ENCODE data around the gene GTF3C2. TPM values are rescaled to one million over a fixed set of nuclear protein-coding genes. Genes with fewer than 3 reads are reported as not detected.

The GTF3C2 gene
- total and polyA plus RNA-seq, 4 donors: 9.7 to 20.6 (median 14.7) TPM

DNA sequence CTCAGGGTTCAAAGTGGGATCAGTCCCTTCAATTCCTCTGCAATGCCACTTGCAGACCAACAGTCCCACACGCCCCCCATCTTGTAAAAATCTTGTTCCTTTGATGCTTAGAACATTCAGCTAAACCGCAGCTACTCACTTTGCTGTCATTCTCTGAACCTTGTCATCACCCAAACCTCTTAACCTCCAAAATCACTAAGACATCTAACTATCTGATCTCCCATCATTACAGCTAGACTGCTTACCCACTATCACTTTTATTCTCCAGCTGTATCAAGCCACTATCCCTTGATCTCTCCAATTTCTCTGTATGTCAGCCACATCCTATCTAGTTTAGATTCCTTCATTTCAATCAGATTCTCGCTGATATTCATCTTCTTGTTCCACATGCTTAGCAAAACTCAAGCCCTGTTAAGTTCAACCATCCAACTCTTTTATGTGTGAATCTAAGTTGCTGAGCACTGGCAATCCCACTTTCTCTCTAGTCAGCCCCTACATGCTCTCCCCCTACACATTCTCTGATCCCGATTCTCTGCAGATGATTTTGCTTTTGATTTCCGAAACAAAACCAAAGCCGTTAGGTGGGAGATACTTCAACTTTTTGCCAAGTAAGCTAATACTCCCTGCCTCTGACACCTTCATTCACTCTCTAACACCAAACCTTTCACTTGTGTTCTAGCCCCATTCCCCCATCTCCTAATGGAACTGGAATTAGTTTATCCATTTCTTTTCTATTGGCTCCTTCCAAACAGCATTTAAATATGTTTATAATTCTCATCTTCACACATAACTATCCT lies 4.6 kb downstream of the GTF3C2 start:
- TF ChIP-seq, protein P1, sequence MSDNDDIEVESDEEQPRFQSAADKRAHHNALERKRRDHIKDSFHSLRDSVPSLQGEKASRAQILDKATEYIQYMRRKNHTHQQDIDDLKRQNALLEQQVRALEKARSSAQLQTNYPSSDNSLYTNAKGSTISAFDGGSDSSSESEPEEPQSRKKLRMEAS (IDR thresholded peaks at IDR 0.05): no peak
- TF ChIP-seq, protein P2, sequence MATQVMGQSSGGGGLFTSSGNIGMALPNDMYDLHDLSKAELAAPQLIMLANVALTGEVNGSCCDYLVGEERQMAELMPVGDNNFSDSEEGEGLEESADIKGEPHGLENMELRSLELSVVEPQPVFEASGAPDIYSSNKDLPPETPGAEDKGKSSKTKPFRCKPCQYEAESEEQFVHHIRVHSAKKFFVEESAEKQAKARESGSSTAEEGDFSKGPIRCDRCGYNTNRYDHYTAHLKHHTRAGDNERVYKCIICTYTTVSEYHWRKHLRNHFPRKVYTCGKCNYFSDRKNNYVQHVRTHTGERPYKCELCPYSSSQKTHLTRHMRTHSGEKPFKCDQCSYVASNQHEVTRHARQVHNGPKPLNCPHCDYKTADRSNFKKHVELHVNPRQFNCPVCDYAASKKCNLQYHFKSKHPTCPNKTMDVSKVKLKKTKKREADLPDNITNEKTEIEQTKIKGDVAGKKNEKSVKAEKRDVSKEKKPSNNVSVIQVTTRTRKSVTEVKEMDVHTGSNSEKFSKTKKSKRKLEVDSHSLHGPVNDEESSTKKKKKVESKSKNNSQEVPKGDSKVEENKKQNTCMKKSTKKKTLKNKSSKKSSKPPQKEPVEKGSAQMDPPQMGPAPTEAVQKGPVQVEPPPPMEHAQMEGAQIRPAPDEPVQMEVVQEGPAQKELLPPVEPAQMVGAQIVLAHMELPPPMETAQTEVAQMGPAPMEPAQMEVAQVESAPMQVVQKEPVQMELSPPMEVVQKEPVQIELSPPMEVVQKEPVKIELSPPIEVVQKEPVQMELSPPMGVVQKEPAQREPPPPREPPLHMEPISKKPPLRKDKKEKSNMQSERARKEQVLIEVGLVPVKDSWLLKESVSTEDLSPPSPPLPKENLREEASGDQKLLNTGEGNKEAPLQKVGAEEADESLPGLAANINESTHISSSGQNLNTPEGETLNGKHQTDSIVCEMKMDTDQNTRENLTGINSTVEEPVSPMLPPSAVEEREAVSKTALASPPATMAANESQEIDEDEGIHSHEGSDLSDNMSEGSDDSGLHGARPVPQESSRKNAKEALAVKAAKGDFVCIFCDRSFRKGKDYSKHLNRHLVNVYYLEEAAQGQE (IDR thresholded peaks at IDR 0.05): no peak
- H3K4me3 ChIP-seq (ENCODE audit: low read depth in 1 of 3, low read length in 3 of 3): no peak overlapping the region
- no peak for DNase-seq (ENCODE audit: low spot score)
- peaks cover 0 to 2% (median 0%) of the 10 kb centered on the region in 4 donors for H3K36me3 ChIP-seq (ENCODE audit: control insufficient read depth in 4 of 4, insufficient read depth in 3 of 4, low read depth in 1 of 4, low read length in 3 of 4)
- 89% methylated on average over 6 of the region's 6 CpGs for WGBS
- H3K27ac ChIP-seq (ENCODE audit: low read depth in 1 of 2, low read length in 2 of 2): no peak overlapping the region
- no peaks in the 10 kb centered on the region for H3K9me3 ChIP-seq (ENCODE audit: control insufficient read depth in 4 of 4, low read length in 3 of 4)
- peaks cover 7 to 24% (median 18%) of the 10 kb centered on the region in 4 donors for H3K4me1 ChIP-seq (ENCODE audit: control insufficient read depth in 4 of 4, insufficient read depth in 4 of 4, low read length in 3 of 4)
- no peaks in the 10 kb centered on the region for H3K27me3 ChIP-seq (ENCODE audit: control insufficient read depth in 4 of 4, insufficient read depth in 4 of 4, low read length in 3 of 4)
- H3K9ac ChIP-seq (ENCODE audit: low read depth in 1 of 2, low read length in 2 of 2): no peak overlapping the region

DNA sequence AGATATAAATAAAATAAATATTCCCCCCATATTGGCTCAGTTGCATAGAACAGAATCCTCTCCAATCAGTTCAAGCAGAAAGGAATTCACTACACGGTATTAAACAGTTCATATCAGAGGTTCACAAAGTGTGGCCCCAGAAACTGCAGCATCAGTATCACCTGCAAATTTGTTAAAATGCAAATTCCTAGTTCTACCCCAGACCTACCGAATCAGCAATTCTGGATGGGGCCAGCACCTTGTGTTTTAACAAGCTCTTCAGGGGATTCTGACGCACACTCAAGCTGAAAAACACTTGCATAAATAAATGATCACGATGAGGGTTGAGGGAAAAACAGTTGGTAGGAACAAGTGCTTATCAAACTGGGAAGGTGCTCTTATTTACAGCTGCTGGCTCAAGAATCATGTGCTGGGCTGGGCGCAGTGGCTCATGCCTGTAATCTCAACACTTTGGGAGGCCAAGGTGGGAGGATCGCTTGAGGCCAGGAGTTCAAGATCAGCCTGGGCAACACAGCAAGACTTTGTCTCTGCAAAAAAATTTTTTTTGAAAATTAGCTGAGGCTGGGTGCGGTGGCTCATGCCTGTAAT lies 6.4 kb downstream of the GTF3C2 start:
- DNase-seq (ENCODE audit: low spot score): no peak
- Histone ChIP-seq H3K9ac (ENCODE audit: low read depth in 1 of 2, low read length in 2 of 2) (no peak overlapping the region), H3K36me3 (ENCODE audit: control insufficient read depth in 4 of 4, insufficient read depth in 3 of 4, low read depth in 1 of 4, low read length in 3 of 4) (peaks cover 0 to 2% (median 0%) of the 10 kb centered on the region in 4 donors), H3K9me3 (ENCODE audit: control insufficient read depth in 4 of 4, low read length in 3 of 4) (no peaks in the 10 kb centered on the region), H3K27ac (ENCODE audit: low read depth in 1 of 2, low read length in 2 of 2) (no peak overlapping the region), H3K4me3 (ENCODE audit: low read depth in 1 of 3, low read length in 3 of 3) (no peak overlapping the region), H3K27me3 (ENCODE audit: control insufficient read depth in 4 of 4, insufficient read depth in 4 of 4, low read length in 3 of 4) (no peaks in the 10 kb centered on the region), H3K4me1 (ENCODE audit: control insufficient read depth in 4 of 4, insufficient read depth in 4 of 4, low read length in 3 of 4) (peaks cover 5 to 15% (median 11%) of the 10 kb centered on the region in 4 donors)
- 94% methylated on average over 7 of the region's 7 CpGs for WGBS
- TF ChIP-seq HNF4A (conservative IDR thresholded peaks at IDR 0.05) (no peak), SP1 (IDR thresholded peaks at IDR 0.05) (no peak), JUND (IDR thresholded peaks at IDR 0.05) (no peak), FOXA1 (IDR thresholded peaks at IDR 0.05) (no peak), TAF1 (conservative IDR thresholded peaks at IDR 0.05) (no peak), FOXA2 (IDR thresholded peaks at IDR 0.05) (no peak)
- TF ChIP-seq, protein P3, sequence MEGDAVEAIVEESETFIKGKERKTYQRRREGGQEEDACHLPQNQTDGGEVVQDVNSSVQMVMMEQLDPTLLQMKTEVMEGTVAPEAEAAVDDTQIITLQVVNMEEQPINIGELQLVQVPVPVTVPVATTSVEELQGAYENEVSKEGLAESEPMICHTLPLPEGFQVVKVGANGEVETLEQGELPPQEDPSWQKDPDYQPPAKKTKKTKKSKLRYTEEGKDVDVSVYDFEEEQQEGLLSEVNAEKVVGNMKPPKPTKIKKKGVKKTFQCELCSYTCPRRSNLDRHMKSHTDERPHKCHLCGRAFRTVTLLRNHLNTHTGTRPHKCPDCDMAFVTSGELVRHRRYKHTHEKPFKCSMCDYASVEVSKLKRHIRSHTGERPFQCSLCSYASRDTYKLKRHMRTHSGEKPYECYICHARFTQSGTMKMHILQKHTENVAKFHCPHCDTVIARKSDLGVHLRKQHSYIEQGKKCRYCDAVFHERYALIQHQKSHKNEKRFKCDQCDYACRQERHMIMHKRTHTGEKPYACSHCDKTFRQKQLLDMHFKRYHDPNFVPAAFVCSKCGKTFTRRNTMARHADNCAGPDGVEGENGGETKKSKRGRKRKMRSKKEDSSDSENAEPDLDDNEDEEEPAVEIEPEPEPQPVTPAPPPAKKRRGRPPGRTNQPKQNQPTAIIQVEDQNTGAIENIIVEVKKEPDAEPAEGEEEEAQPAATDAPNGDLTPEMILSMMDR (IDR thresholded peaks at IDR 0.05; ENCODE audit: low read depth, low read length, missing input control): no peak
- TF ChIP-seq, protein P4, sequence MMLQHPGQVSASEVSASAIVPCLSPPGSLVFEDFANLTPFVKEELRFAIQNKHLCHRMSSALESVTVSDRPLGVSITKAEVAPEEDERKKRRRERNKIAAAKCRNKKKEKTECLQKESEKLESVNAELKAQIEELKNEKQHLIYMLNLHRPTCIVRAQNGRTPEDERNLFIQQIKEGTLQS (IDR thresholded peaks at IDR 0.05): no peak
- TF ChIP-seq, protein P2 (IDR thresholded peaks at IDR 0.05): no peak

Data from liver (tissue), 9 donors.